Colonic mucosa (tissue), 4 donors: ENCODE data around the gene TTC7B. TPM values are rescaled to one million over a fixed set of nuclear protein-coding genes. Genes with fewer than 3 reads are reported as not detected.

ENCODE experiments used
- DNase-seq: peaks from one replicate; pipeline ENCODE4 v3.0.0-alpha.2; 2020
- H3K27ac ChIP-seq: fragments of 200-600 bp; one replicate; pipeline ENCODE4 v1.8.0; 2021
- H3K27me3 ChIP-seq: fragments of 200-600 bp; one replicate; pipeline ENCODE4 v1.8.0; 2021
- H3K36me3 ChIP-seq: fragments of 200-600 bp; one replicate; pipeline ENCODE4 v1.8.0; 2021
- H3K4me1 ChIP-seq: fragments of 200-600 bp; one replicate; pipeline ENCODE4 v1.8.0; 2021; ENCODE audit warnings: mild to moderate bottlenecking
- H3K4me3 ChIP-seq: fragments of 200-600 bp; one replicate; pipeline ENCODE4 v1.8.0; 2021
- H3K9ac ChIP-seq, 2 donors: one replicate each; pipeline ENCODE4 v1.7.0; 2013; ENCODE audit warnings: control low read depth in 2 of 2, low read depth in 2 of 2, low read length in 2 of 2
- H3K9me3 ChIP-seq: fragments of 200-600 bp; one replicate; pipeline ENCODE4 v1.8.0; 2021
- intact Hi-C: fragments of 100-400 bp; cut with DNase I; formaldehyde crosslinking; loops from one replicate; pipeline ENCODE4 v1.14.1; 2022
- total RNA-seq, 2 donors: library from RNA; stranded (reverse); fragmentation: NEBNext Ultra II Directional in 1 of 2; extraction: Animal tissue kit (Norgen Biotek cat#: 25700) in 1 of 2; gene quantifications; one replicate each; pipeline ENCODE4 v1.2.1, GENCODE V29; 2021
- TF ChIP-seq, protein P1 (sequence below): fragments of 200-600 bp; IDR thresholded peaks from one replicate; pipeline ENCODE4 v1.8.0; 2022; ENCODE audit warnings: antibody characterized with exemption, mild to moderate bottlenecking
- donor health status: healthy.
- donor health status: DM: no; HTN: no; CAD: no.
- donor health status: DM: no; HTN: no; CAD: no.

The TTC7B gene
- total RNA-seq, 2 donors from 2014 or later, result 3.3 to 11.8 TPM

DNA sequence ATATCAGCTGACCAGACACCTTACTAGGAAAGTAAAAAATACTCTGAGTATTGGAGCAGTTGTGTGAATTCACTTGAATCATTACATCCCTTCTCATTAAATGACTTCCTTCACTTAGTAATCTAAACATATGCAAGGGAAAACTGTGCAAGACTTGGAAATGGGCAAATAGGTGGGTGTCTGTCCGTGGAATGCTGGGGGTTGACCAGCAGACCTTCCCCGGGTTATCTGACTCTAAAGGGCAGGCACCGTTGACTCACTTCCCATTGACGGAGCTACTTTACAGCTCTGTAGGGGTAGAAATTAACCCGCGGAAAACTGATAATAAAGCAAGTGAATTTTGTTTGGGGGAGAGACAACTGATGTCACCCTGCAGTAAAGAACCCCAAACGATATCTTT is 199.3 kb downstream of the TTC7B start:
- DNase-seq, result no peak
- no peak overlapping the region for H3K27ac ChIP-seq
- no peaks in the 10 kb centered on the region for H3K36me3 ChIP-seq
- TF ChIP-seq, protein P1, sequence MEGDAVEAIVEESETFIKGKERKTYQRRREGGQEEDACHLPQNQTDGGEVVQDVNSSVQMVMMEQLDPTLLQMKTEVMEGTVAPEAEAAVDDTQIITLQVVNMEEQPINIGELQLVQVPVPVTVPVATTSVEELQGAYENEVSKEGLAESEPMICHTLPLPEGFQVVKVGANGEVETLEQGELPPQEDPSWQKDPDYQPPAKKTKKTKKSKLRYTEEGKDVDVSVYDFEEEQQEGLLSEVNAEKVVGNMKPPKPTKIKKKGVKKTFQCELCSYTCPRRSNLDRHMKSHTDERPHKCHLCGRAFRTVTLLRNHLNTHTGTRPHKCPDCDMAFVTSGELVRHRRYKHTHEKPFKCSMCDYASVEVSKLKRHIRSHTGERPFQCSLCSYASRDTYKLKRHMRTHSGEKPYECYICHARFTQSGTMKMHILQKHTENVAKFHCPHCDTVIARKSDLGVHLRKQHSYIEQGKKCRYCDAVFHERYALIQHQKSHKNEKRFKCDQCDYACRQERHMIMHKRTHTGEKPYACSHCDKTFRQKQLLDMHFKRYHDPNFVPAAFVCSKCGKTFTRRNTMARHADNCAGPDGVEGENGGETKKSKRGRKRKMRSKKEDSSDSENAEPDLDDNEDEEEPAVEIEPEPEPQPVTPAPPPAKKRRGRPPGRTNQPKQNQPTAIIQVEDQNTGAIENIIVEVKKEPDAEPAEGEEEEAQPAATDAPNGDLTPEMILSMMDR, result no peak
- no peak overlapping the region for H3K4me3 ChIP-seq
- H3K9ac ChIP-seq, result no peak overlapping the region
- H3K27me3 ChIP-seq, result no peaks in the 10 kb centered on the region
- no peaks in the 10 kb centered on the region for H3K9me3 ChIP-seq
- H3K4me1 ChIP-seq, result no peaks in the 10 kb centered on the region
- intact Hi-C loops, result no loop called here

DNA sequence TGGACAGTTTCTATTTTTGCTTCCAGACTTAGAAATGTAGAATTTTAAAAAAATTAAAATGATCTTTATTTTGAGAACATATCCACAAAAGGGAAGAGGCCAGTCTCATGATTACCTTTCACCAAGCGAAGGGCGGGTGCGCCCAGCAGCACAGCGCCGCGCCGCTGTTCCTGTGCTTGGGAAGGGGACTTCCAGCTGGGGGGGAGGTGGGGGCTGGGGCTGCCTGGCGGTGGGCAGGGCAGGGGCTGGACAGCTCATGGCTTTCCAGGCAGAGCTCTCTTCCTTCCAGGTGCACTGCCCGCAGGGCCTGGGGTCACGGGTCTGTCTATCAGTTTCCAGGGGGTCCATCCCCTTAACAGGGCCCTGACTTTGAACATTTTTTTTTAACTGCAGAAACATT is 199.9 kb downstream of the TTC7B start:
- Histone ChIP-seq H3K4me1 (no peaks in the 10 kb centered on the region), H3K36me3 (no peaks in the 10 kb centered on the region), H3K27ac (no peak overlapping the region), H3K9me3 (no peaks in the 10 kb centered on the region), H3K27me3 (no peaks in the 10 kb centered on the region), H3K9ac (no peak overlapping the region), H3K4me3 (no peak overlapping the region)
- intact Hi-C loops, result no loop called here
- no peak for DNase-seq
- TF ChIP-seq, protein P1, result no peak

DNA sequence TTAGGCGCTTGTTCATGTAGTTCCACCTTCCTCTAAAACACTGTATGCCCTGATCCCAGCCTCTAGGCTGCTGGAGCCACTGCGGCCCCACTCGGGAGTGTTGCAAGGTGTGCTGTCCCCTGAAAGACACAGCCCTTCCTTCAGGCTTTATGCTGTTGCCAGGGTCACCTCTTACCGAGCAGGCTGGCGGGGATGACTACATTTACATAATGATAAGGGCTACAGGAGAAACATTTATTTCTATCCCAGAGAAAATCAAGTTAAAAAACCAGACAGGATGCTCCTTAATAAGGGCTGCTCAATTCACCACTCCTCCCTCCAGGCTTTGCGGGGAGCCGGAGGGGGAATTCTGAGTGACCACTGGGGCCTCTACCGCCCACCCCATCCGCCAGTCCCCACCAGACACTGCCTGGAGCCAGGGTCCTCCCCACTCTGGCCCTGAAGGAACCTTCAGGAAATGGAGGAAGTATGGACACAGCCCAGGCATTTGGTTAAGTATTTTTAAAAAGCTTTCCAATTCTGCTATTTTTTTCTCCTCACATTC is 200.6 kb downstream of the TTC7B start:
- H3K9ac ChIP-seq, result no peak overlapping the region
- H3K4me3 ChIP-seq, result no peak overlapping the region
- H3K4me1 ChIP-seq, result no peaks in the 10 kb centered on the region
- intact Hi-C loops, result no loop called here
- no peak overlapping the region for H3K27ac ChIP-seq
- no peaks in the 10 kb centered on the region for H3K9me3 ChIP-seq
- TF ChIP-seq, protein P1, result no peak
- no peaks in the 10 kb centered on the region for H3K27me3 ChIP-seq
- no peak for DNase-seq
- no peaks in the 10 kb centered on the region for H3K36me3 ChIP-seq

DNA sequence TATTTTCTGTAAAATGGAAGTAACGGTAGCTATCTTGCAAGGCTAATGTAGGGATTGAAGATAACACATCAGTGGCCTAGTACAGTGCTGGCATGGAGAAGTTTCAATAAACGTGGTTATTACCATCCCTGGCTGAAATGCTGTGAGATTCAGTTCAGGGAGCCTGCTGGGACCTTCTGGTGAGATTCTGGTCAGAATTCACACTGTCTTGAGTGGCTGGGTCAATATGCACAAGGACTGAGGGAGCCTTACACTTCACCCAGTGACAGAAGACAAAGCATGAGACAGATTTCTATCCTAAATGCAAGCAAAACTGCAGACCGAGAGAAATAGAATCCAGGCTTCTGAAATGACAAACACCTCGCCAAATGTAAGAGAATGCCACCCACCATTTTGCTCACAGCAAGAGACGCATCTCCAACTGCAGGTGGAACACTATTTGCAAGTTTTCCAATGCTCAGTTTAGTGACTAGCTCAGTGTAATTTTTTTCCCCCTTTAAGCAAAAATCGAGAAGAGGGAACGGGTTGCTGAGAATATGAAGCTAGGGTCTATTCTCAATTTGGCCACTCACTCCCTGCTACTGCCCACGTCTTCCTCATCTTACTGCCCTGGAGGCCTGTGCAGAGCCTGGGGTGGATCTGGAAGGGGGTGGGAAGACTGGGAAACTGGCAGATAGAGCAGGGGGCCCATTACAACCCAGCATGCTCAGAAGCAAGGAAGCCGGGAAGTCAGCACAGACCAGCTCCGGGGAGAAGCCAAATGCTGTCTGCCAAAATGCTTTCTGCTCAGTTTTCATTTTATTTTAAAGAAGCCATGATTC is 201.3 kb downstream of the TTC7B start:
- Histone ChIP-seq H3K27me3 (no peaks in the 10 kb centered on the region), H3K27ac (no peak overlapping the region), H3K9ac (no peak overlapping the region), H3K4me1 (no peaks in the 10 kb centered on the region), H3K4me3 (no peak overlapping the region), H3K36me3 (no peaks in the 10 kb centered on the region), H3K9me3 (no peaks in the 10 kb centered on the region)
- TF ChIP-seq, protein P1, result no peak
- DNase-seq, result no peak
- intact Hi-C loops, result no loop called here

DNA sequence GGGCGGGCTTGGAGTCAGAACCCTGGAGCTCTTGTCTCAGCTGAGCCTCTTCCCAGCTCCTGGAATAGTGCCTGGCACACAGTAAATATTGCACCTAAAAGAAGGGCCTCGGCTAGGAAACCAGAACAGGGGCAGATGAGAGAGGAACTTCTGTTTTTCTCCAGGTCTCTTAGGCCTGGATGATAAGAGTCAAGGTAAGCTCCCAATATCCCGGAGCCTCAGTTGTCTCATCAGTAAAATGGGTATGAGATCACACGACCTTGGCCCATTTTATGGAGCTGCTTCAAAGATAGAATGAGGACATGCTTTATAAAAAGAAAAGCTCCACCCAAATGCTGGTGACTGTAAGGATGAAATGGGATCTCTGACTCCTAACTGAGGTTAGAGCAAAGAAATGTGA is 202.2 kb downstream of the TTC7B start:
- intact Hi-C loops, result no loop called here
- Histone ChIP-seq H3K9me3 (no peaks in the 10 kb centered on the region), H3K4me3 (no peak overlapping the region), H3K27ac (no peak overlapping the region), H3K36me3 (no peaks in the 10 kb centered on the region), H3K4me1 (no peaks in the 10 kb centered on the region), H3K9ac (no peak overlapping the region), H3K27me3 (no peaks in the 10 kb centered on the region)
- no peak for DNase-seq
- TF ChIP-seq, protein P1, result no peak
